ENCODE measurements around the gene PRSS16.

PRSS16 gene

DNA sequence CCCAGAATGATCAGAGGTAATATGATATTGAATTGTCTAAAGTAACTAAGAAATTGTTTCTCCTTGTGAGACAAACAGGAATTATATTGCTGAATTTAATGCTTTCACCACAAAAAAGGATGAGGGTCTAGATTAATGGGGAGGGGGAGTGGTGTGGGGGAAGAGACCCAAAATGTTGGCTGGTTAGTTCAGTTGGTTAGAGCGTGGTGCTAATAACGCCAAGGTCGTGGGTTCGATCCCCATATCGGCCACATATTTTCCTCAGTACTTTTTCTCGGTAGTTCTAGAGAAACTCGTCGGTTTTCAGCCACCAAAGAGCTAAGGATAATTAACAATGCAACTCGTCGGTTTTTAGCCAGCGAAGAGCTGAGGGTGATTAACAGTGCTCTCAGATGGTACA is 26.3 kb downstream of the PRSS16 start:
- H3K4me1 ChIP-seq (ENCODE audit: control insufficient read depth in 1 of 2, insufficient read depth in 2 of 2, low read length in 2 of 2), result no peaks in the 10 kb centered on the region
- H3K4me3 ChIP-seq (ENCODE audit: low read depth in 1 of 2, low read length in 2 of 2), result no peak overlapping the region
- H3K36me3 ChIP-seq (ENCODE audit: control insufficient read depth in 1 of 2, insufficient read depth in 2 of 2, low read length in 2 of 2), result no peaks in the 10 kb centered on the region
- H3K27ac ChIP-seq (ENCODE audit: low read length), result no peak overlapping the region
- H3K9me3 ChIP-seq (ENCODE audit: control insufficient read depth in 1 of 2, low read length in 2 of 2), result no peaks in the 10 kb centered on the region
- peaks cover 27% of the 10 kb centered on the region for H3K27me3 ChIP-seq (ENCODE audit: low read depth, low read length)

DNA sequence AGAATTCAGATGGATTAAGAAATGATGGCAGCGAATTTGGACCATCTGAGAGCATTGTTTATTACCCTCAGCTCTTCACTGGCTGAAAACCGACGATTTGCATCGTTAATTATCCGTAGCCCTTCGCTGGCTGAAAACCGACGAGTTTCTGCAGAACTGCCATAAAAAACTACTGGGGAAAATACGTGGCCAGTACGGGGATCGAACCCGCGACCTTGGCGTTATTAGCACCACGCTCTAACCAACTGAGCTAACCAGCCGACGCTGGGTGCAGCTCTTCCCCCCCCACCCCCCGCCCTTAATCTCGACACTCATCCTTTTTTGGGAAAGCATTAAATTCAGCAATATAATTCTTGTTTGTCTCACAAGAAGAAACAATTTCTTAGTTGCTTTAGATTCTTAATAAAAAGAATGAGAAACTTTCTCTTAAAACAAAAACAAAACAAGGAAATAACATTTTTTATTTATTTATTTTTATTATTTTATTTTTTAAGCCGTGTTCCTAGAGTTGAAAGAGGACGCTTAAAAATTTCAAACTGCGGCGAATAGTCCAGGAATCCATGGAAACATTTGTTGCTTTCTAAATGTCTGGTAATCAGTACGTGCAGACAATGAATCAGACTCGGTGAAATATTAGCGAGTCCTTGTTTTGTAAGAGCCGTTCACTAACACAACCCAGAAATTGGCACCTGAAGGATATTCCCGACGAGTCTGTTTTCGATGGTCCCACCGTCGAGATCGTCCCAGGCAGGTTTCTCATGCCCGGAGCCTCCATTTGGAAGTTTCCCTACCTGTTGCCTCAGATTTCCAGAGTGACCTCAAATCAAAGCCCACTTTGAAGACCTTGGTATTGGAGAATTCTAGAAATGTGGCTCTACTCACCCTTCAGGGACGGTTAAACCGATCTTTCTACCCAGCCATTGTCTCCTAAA is 27.8 kb downstream of the PRSS16 start:
- H3K9me3 ChIP-seq (ENCODE audit: control insufficient read depth in 1 of 2, low read length in 2 of 2), result no peaks in the 10 kb centered on the region
- H3K36me3 ChIP-seq (ENCODE audit: control insufficient read depth in 1 of 2, insufficient read depth in 2 of 2, low read length in 2 of 2), result no peaks in the 10 kb centered on the region
- H3K27me3 ChIP-seq (ENCODE audit: low read depth, low read length), result peaks cover 34% of the 10 kb centered on the region
- no peaks in the 10 kb centered on the region for H3K4me1 ChIP-seq (ENCODE audit: control insufficient read depth in 1 of 2, insufficient read depth in 2 of 2, low read length in 2 of 2)
- H3K4me3 ChIP-seq (ENCODE audit: low read depth in 1 of 2, low read length in 2 of 2), result no peak overlapping the region
- no peak overlapping the region for H3K27ac ChIP-seq (ENCODE audit: low read length)

DNA sequence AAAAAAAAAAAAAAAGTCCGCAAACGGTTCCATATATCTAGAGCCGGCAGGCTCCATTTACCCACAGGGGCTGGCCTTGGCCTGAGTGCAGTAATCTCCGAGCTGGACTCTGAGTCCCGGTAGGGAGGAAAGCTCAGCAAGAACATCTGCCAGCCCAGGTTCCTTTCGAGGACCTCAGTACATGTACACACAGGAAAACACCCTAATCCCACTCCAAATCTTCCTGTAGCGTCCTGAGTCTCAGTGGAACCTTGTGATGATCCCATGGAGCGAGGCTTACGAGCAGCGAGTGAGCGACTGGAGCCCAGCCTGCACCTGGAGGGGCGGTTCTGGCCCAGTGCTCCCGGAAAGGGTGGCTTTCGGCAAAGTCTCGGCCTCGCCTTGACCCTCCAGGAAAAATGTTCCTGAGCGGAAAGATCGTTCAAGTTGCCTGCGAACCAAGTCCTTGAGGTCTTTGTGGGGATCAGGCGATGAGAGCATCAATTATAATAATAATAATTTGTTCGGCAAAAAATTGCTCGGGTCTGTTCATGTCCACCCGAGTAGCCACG is 32.1 kb downstream of the PRSS16 start:
- H3K27ac ChIP-seq (ENCODE audit: low read length), result no peak overlapping the region
- no peaks in the 10 kb centered on the region for H3K4me1 ChIP-seq (ENCODE audit: control insufficient read depth in 1 of 2, insufficient read depth in 2 of 2, low read length in 2 of 2)
- H3K9me3 ChIP-seq (ENCODE audit: control insufficient read depth in 1 of 2, low read length in 2 of 2), result peaks cover 0 to 8% of the 10 kb centered on the region in 2 donors
- no peaks in the 10 kb centered on the region for H3K36me3 ChIP-seq (ENCODE audit: control insufficient read depth in 1 of 2, insufficient read depth in 2 of 2, low read length in 2 of 2)
- H3K4me3 ChIP-seq (ENCODE audit: low read depth in 1 of 2, low read length in 2 of 2), result no peak overlapping the region
- peaks cover 47% of the 10 kb centered on the region for H3K27me3 ChIP-seq (ENCODE audit: low read depth, low read length)

DNA sequence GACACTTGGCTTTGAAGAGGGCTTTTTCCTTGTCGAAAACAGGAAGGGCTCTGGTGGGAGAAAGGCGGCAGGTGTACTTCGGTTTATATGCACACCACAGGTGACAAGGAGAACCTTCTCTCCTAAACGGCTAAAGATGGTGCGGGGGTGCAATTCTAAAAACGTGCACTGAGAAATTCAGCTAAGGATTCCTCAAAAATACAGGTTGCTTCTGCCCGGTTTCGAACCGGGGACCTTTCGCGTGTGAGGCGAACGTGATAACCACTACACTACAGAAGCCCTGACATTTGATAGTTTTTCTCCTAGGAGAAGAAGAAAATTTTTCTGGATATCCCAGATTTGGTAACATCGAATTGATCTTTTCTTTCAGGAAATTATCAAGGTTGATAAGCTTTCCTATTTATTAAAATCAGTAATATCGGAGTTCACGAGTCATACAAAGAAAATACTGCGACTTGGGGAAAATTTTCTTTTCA is 32.6 kb downstream of the PRSS16 start:
- H3K4me3 ChIP-seq (ENCODE audit: low read depth in 1 of 2, low read length in 2 of 2), result no peak overlapping the region
- H3K9me3 ChIP-seq (ENCODE audit: control insufficient read depth in 1 of 2, low read length in 2 of 2), result peaks cover 0 to 8% of the 10 kb centered on the region in 2 donors
- no peaks in the 10 kb centered on the region for H3K4me1 ChIP-seq (ENCODE audit: control insufficient read depth in 1 of 2, insufficient read depth in 2 of 2, low read length in 2 of 2)
- H3K36me3 ChIP-seq (ENCODE audit: control insufficient read depth in 1 of 2, insufficient read depth in 2 of 2, low read length in 2 of 2), result no peaks in the 10 kb centered on the region
- no peak overlapping the region for H3K27ac ChIP-seq (ENCODE audit: low read length)
- H3K27me3 ChIP-seq (ENCODE audit: low read depth, low read length), result peaks cover 47% of the 10 kb centered on the region

DNA sequence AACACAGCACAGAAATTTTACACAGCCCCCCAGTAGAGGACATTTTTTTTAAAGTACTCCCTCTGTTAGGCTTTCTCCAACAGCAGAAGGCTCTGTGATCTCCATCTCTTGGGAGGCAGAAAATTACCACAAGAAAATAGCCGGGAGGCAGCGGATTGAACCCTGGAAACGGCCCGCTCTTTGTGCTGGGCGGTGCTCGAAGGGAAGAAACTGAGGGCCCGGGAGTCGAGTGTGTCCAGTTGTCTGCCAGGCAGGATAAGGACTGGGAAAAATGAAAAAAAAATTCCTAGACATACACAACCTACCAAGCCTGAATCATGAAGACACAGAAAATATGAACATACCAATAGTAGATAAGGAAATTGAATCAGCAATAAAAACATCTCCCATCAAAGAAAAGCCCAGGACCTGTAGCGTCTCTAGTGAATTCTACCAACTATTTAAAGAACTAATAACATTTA is 33.1 kb downstream of the PRSS16 start:
- Histone ChIP-seq H3K4me3 (ENCODE audit: low read depth in 1 of 2, low read length in 2 of 2) (no peak overlapping the region), H3K9me3 (ENCODE audit: control insufficient read depth in 1 of 2, low read length in 2 of 2) (peaks cover 0 to 8% of the 10 kb centered on the region in 2 donors), H3K27me3 (ENCODE audit: low read depth, low read length) (peaks cover 44% of the 10 kb centered on the region), H3K27ac (ENCODE audit: low read length) (no peak overlapping the region), H3K36me3 (ENCODE audit: control insufficient read depth in 1 of 2, insufficient read depth in 2 of 2, low read length in 2 of 2) (no peaks in the 10 kb centered on the region), H3K4me1 (ENCODE audit: control insufficient read depth in 1 of 2, insufficient read depth in 2 of 2, low read length in 2 of 2) (no peaks in the 10 kb centered on the region)

DNA sequence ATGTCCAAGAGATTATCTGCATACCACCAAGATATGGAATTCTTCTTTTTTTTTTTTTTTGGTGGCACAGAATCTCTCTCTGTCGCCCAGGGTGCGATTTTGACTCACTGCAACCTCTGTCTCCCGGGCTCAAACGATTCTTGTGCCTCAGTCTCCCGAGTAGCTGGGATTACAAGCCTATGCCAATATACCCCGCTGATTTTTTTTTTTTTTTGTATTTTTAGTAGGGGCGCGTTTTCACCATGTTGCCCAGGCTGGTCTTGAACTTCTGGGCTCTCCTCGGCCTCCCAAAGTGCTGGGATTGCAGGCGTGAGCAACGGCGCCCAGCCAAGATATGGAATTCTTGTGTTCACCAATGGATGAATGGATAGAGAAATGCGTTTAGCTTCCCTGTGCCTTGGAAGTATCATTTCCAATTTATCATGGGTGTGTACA is 33.6 kb downstream of the PRSS16 start:
- H3K27ac ChIP-seq (ENCODE audit: low read length), result no peak overlapping the region
- no peaks in the 10 kb centered on the region for H3K4me1 ChIP-seq (ENCODE audit: control insufficient read depth in 1 of 2, insufficient read depth in 2 of 2, low read length in 2 of 2)
- peaks cover 43% of the 10 kb centered on the region for H3K27me3 ChIP-seq (ENCODE audit: low read depth, low read length)
- no peak overlapping the region for H3K4me3 ChIP-seq (ENCODE audit: low read depth in 1 of 2, low read length in 2 of 2)
- no peaks in the 10 kb centered on the region for H3K36me3 ChIP-seq (ENCODE audit: control insufficient read depth in 1 of 2, insufficient read depth in 2 of 2, low read length in 2 of 2)
- peaks cover 0 to 8% of the 10 kb centered on the region in 2 donors for H3K9me3 ChIP-seq (ENCODE audit: control insufficient read depth in 1 of 2, low read length in 2 of 2)

DNA sequence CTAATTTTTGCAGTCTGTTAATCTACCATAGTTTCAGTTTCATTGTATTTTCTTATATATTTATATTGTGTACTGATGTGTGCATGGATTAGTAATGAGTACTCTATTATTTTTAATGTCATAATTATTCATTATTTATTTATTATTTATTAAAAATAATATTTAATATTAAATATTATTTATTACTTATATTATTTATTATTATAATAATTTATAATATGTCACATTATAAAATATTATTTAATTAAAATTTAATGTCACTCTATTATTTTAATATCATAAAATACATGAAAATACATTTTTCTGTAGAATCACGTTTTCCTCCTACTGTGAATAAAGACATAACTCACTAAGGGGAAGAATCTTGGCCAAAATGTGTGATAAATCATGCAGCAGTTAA is 34.1 kb downstream of the PRSS16 start:
- H3K4me1 ChIP-seq (ENCODE audit: control insufficient read depth in 1 of 2, insufficient read depth in 2 of 2, low read length in 2 of 2), result no peaks in the 10 kb centered on the region
- no peaks in the 10 kb centered on the region for H3K36me3 ChIP-seq (ENCODE audit: control insufficient read depth in 1 of 2, insufficient read depth in 2 of 2, low read length in 2 of 2)
- peaks cover 0 to 8% of the 10 kb centered on the region in 2 donors for H3K9me3 ChIP-seq (ENCODE audit: control insufficient read depth in 1 of 2, low read length in 2 of 2)
- H3K4me3 ChIP-seq (ENCODE audit: low read depth in 1 of 2, low read length in 2 of 2), result no peak overlapping the region
- no peak overlapping the region for H3K27ac ChIP-seq (ENCODE audit: low read length)
- H3K27me3 ChIP-seq (ENCODE audit: low read depth, low read length), result peaks cover 44% of the 10 kb centered on the region

DNA sequence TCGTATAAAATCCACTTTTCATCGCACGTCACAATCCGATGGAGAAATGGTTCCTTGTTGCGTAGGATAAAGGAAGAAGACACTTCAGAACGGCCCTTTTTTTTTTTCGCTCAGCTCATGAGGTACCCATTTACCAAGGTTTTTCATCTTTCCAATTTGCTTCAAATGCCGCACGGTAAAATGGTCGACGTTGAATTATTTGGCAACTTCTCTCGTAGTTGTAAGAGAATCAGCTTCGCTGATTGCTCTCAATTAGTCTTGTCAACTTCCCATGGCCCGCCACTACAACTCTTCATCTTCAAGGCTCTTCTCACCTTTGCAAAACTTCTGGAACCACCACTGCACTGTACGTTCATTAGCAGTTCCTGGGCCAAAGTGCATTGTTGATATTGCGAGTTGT is 35.8 kb downstream of the PRSS16 start:
- no peak overlapping the region for H3K27ac ChIP-seq (ENCODE audit: low read length)
- no peak overlapping the region for H3K4me3 ChIP-seq (ENCODE audit: low read depth in 1 of 2, low read length in 2 of 2)
- H3K27me3 ChIP-seq (ENCODE audit: low read depth, low read length), result peaks cover 55% of the 10 kb centered on the region
- no peaks in the 10 kb centered on the region for H3K36me3 ChIP-seq (ENCODE audit: control insufficient read depth in 1 of 2, insufficient read depth in 2 of 2, low read length in 2 of 2)
- H3K4me1 ChIP-seq (ENCODE audit: control insufficient read depth in 1 of 2, insufficient read depth in 2 of 2, low read length in 2 of 2), result no peaks in the 10 kb centered on the region
- H3K9me3 ChIP-seq (ENCODE audit: control insufficient read depth in 1 of 2, low read length in 2 of 2), result peaks cover 0 to 8% of the 10 kb centered on the region in 2 donors

DNA sequence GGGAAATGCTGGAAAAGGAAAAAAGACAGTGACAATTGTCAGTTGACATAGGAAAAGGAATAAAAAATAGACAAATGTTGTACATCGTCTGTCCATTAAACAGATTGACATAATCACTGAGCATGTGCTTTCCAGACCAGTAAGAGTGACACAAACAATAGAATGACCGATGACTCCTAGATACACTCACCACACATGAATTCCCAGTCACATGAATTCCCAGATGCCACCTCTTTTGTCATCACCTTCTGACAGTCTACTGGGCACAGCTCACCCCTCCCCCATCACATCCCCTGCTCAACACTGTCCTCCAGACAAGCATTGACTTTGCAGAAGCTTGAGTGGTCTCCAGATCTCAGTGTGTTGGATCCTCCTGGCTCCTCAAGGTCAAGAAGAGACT is 38.6 kb downstream of the PRSS16 start:
- Histone ChIP-seq H3K27me3 (ENCODE audit: low read depth, low read length) (peaks cover 61% of the 10 kb centered on the region), H3K36me3 (ENCODE audit: control insufficient read depth in 1 of 2, insufficient read depth in 2 of 2, low read length in 2 of 2) (no peaks in the 10 kb centered on the region), H3K4me1 (ENCODE audit: control insufficient read depth in 1 of 2, insufficient read depth in 2 of 2, low read length in 2 of 2) (no peaks in the 10 kb centered on the region), H3K4me3 (ENCODE audit: low read depth in 1 of 2, low read length in 2 of 2) (no peak overlapping the region), H3K27ac (ENCODE audit: low read length) (no peak overlapping the region), H3K9me3 (ENCODE audit: control insufficient read depth in 1 of 2, low read length in 2 of 2) (peaks cover 6 to 8% of the 10 kb centered on the region in 2 donors)

DNA sequence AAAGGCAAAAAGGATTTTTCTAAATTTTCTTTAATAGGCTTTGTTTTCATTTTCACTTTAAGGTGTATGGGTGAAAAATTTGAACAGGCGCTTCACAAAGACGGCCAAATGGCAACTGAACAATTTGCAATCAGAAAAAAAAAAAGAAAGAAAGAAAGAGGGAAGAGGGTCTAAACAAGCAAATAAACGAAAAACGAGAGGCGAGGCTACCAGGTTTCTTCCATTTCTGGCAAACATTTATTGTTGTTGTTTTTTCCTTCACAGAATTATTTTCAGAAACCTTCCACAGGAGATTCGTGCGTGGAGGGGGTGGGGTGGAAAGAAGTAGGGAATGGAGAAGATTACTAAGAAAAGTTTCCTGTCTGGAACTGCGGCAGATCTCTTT is 40.2 kb downstream of the PRSS16 start:
- no peak overlapping the region for H3K4me3 ChIP-seq (ENCODE audit: low read depth in 1 of 2, low read length in 2 of 2)
- H3K4me1 ChIP-seq (ENCODE audit: control insufficient read depth in 1 of 2, insufficient read depth in 2 of 2, low read length in 2 of 2), result no peaks in the 10 kb centered on the region
- peaks cover 5 to 6% of the 10 kb centered on the region in 2 donors for H3K9me3 ChIP-seq (ENCODE audit: control insufficient read depth in 1 of 2, low read length in 2 of 2)
- H3K27me3 ChIP-seq (ENCODE audit: low read depth, low read length), result peaks cover 66% of the 10 kb centered on the region
- no peak overlapping the region for H3K27ac ChIP-seq (ENCODE audit: low read length)
- H3K36me3 ChIP-seq (ENCODE audit: control insufficient read depth in 1 of 2, insufficient read depth in 2 of 2, low read length in 2 of 2), result no peaks in the 10 kb centered on the region

DNA sequence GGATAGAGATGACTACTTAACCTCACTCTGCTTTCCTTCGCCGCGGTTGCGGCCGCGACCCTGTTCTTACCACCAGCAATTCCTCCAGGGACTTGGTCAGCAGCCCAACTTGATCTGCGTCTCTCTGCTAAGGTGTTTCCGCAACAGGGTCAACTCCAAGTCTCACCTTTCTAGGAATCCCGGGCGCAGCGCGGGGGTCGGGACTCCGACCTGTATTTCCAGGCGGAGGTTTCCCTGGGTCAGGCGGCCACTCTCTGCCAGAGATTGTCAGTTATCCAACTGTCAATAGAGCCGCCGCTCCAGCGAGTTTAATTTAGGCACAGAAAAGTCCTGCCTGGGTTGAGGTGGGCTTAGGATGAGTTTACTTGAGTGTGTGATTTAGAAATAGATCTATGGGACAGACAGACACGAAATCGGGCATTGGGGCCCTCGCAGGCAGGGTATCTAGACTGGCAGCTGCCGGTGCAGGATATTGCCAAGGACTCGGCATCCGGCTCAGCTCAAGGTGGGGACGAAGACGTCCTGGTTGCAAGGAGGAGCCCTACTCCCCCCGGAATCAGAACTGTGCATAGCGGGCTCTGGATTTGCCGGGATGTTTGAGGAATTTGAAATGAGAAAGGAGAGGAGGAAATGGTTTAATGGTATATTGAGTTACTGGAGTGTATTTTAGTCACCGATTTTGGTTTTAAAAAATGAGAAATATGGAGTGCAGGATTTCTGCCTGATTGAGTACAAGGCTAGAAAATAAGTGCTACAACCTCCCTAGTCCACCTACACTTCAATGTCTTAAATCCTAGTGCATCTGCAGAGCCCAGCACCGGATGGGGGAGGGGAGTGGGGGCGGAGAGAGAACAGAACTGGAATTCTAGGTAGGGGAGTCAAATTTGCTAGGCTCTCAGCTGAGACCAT is 40.9 kb downstream of the PRSS16 start:
- Histone ChIP-seq H3K27ac (ENCODE audit: low read length) (no peak overlapping the region), H3K4me1 (ENCODE audit: control insufficient read depth in 1 of 2, insufficient read depth in 2 of 2, low read length in 2 of 2) (no peaks in the 10 kb centered on the region), H3K27me3 (ENCODE audit: low read depth, low read length) (peaks cover 64% of the 10 kb centered on the region), H3K9me3 (ENCODE audit: control insufficient read depth in 1 of 2, low read length in 2 of 2) (peaks cover 3 to 9% of the 10 kb centered on the region in 2 donors), H3K36me3 (ENCODE audit: control insufficient read depth in 1 of 2, insufficient read depth in 2 of 2, low read length in 2 of 2) (no peaks in the 10 kb centered on the region), H3K4me3 (ENCODE audit: low read depth in 1 of 2, low read length in 2 of 2) (no peak overlapping the region)

Measured in muscle layer of duodenum (tissue), 2 donors.